ENCODE measurements around the gene PRPF8.

PRPF8 gene

GRCh38 chr17:1625581-1625980 is 59.1 kb downstream of the PRPF8 start:
- peaks cover 38% of the 10 kb centered on the region for H3K27me3 Mint-ChIP-seq (ENCODE audit: low read depth)
- H3K4me3 Mint-ChIP-seq = no peak overlapping the region
- H3K9me3 Mint-ChIP-seq = no peaks in the 10 kb centered on the region
- H3K4me1 Mint-ChIP-seq (ENCODE audit: low read depth) = peaks cover 16% of the 10 kb centered on the region
- no peak for DNase-seq (ENCODE audit: low spot score)
- no peak overlapping the region for H3K27ac Mint-ChIP-seq
- no peaks in the 10 kb centered on the region for H3K36me3 Mint-ChIP-seq (ENCODE audit: low read depth)

GRCh38 chr17:1625053-1625452 is 59.6 kb downstream of the PRPF8 start:
- DNase-seq (ENCODE audit: low spot score) = no peak
- Mint-ChIP-seq H3K9me3 (no peaks in the 10 kb centered on the region), H3K27me3 (ENCODE audit: low read depth) (peaks cover 32% of the 10 kb centered on the region), H3K36me3 (ENCODE audit: low read depth) (no peaks in the 10 kb centered on the region), H3K4me3 (no peak overlapping the region), H3K27ac (no peak overlapping the region), H3K4me1 (ENCODE audit: low read depth) (peaks cover 14% of the 10 kb centered on the region)

- Mint-ChIP-seq H3K36me3 (ENCODE audit: low read depth) (no peaks in the 10 kb centered on the region), H3K4me3 (no peak overlapping the region), H3K27me3 (ENCODE audit: low read depth) (peaks cover 30% of the 10 kb centered on the region), H3K27ac (no peak overlapping the region), H3K9me3 (no peaks in the 10 kb centered on the region), H3K4me1 (ENCODE audit: low read depth) (peaks cover 12% of the 10 kb centered on the region)
- no peak for DNase-seq (ENCODE audit: low spot score)
Observed at GRCh38 chr17:1624650-1625049, 60.0 kb downstream of the PRPF8 start.

- H3K36me3 Mint-ChIP-seq (ENCODE audit: low read depth) = no peaks in the 10 kb centered on the region
- H3K27me3 Mint-ChIP-seq (ENCODE audit: low read depth) = peaks cover 28% of the 10 kb centered on the region
- DNase-seq (ENCODE audit: low spot score) = no peak
- H3K9me3 Mint-ChIP-seq = no peaks in the 10 kb centered on the region
- H3K27ac Mint-ChIP-seq = no peak overlapping the region
- no peak overlapping the region for H3K4me3 Mint-ChIP-seq
- H3K4me1 Mint-ChIP-seq (ENCODE audit: low read depth) = peaks cover 7% of the 10 kb centered on the region
Observed at GRCh38 chr17:1623057-1623630, 61.5 kb downstream of the PRPF8 start.

- Mint-ChIP-seq H3K9me3 (no peaks in the 10 kb centered on the region), H3K27me3 (ENCODE audit: low read depth) (peaks cover 16% of the 10 kb centered on the region), H3K4me1 (ENCODE audit: low read depth) (no peaks in the 10 kb centered on the region), H3K36me3 (ENCODE audit: low read depth) (no peaks in the 10 kb centered on the region), H3K27ac (no peak overlapping the region), H3K4me3 (no peak overlapping the region)
- no peak for DNase-seq (ENCODE audit: low spot score)
Observed at GRCh38 chr17:1621273-1621954, 63.3 kb downstream of the PRPF8 start.

GRCh38 chr17:1620486-1620885 is 64.2 kb downstream of the PRPF8 start:
- DNase-seq (ENCODE audit: low spot score) = no peak
- Mint-ChIP-seq H3K27ac (no peak overlapping the region), H3K36me3 (ENCODE audit: low read depth) (no peaks in the 10 kb centered on the region), H3K4me1 (ENCODE audit: low read depth) (no peaks in the 10 kb centered on the region), H3K9me3 (no peaks in the 10 kb centered on the region), H3K4me3 (no peak overlapping the region), H3K27me3 (ENCODE audit: low read depth) (peaks cover 8% of the 10 kb centered on the region)

- Mint-ChIP-seq H3K4me3 (no peak overlapping the region), H3K9me3 (no peaks in the 10 kb centered on the region), H3K36me3 (ENCODE audit: low read depth) (no peaks in the 10 kb centered on the region), H3K27ac (no peak overlapping the region), H3K4me1 (ENCODE audit: low read depth) (no peaks in the 10 kb centered on the region), H3K27me3 (ENCODE audit: low read depth) (no peaks in the 10 kb centered on the region)
- no peak for DNase-seq (ENCODE audit: low spot score)
Observed at GRCh38 chr17:1617620-1618174, 67.0 kb downstream of the PRPF8 start.

- H3K36me3 Mint-ChIP-seq (ENCODE audit: low read depth) = no peaks in the 10 kb centered on the region
Observed at GRCh38 chr17:1616101-1616500, 68.6 kb downstream of the PRPF8 start.

GRCh38 chr17:1612400-1612799 is 72.3 kb downstream of the PRPF8 start:
- Mint-ChIP-seq H3K27ac (no peak overlapping the region), H3K27me3 (ENCODE audit: low read depth) (no peaks in the 10 kb centered on the region), H3K4me3 (no peak overlapping the region), H3K9me3 (no peaks in the 10 kb centered on the region), H3K36me3 (ENCODE audit: low read depth) (no peaks in the 10 kb centered on the region), H3K4me1 (ENCODE audit: low read depth) (no peaks in the 10 kb centered on the region)
- DNase-seq (ENCODE audit: low spot score) = no peak

More at GRCh38 chr17:1616101-1616500, 68.6 kb downstream of the PRPF8 start:
- Mint-ChIP-seq H3K4me3 (no peak overlapping the region), H3K4me1 (ENCODE audit: low read depth) (no peaks in the 10 kb centered on the region), H3K27ac (no peak overlapping the region), H3K9me3 (no peaks in the 10 kb centered on the region), H3K27me3 (ENCODE audit: low read depth) (no peaks in the 10 kb centered on the region)
- no peak for DNase-seq (ENCODE audit: low spot score)

- Mint-ChIP-seq H3K9me3 (no peaks in the 10 kb centered on the region), H3K27me3 (ENCODE audit: low read depth) (no peaks in the 10 kb centered on the region), H3K27ac (no peak overlapping the region), H3K36me3 (ENCODE audit: low read depth) (no peaks in the 10 kb centered on the region), H3K4me1 (ENCODE audit: low read depth) (no peaks in the 10 kb centered on the region), H3K4me3 (no peak overlapping the region)
- DNase-seq (ENCODE audit: low spot score) = no peak
Observed at GRCh38 chr17:1611715-1612114, 73.0 kb downstream of the PRPF8 start.

- Mint-ChIP-seq H3K4me1 (ENCODE audit: low read depth) (no peaks in the 10 kb centered on the region), H3K27ac (no peak overlapping the region), H3K27me3 (ENCODE audit: low read depth) (no peaks in the 10 kb centered on the region), H3K36me3 (ENCODE audit: low read depth) (no peaks in the 10 kb centered on the region), H3K9me3 (no peaks in the 10 kb centered on the region), H3K4me3 (no peak overlapping the region)
- DNase-seq (ENCODE audit: low spot score) = no peak
Observed at GRCh38 chr17:1608676-1609075, 76.0 kb downstream of the PRPF8 start.

GRCh38 chr17:1607971-1608320 is 76.7 kb downstream of the PRPF8 start:
- Mint-ChIP-seq H3K4me3 (no peak overlapping the region), H3K9me3 (no peaks in the 10 kb centered on the region), H3K36me3 (ENCODE audit: low read depth) (no peaks in the 10 kb centered on the region), H3K27ac (no peak overlapping the region), H3K4me1 (ENCODE audit: low read depth) (no peaks in the 10 kb centered on the region), H3K27me3 (ENCODE audit: low read depth) (no peaks in the 10 kb centered on the region)
- DNase-seq (ENCODE audit: low spot score) = peak; percentile 9

- no peak overlapping the region for H3K4me3 Mint-ChIP-seq
- H3K9me3 Mint-ChIP-seq = no peaks in the 10 kb centered on the region
- no peaks in the 10 kb centered on the region for H3K4me1 Mint-ChIP-seq (ENCODE audit: low read depth)
- peak; percentile 68 for DNase-seq (ENCODE audit: low spot score)
- H3K27me3 Mint-ChIP-seq (ENCODE audit: low read depth) = no peaks in the 10 kb centered on the region
- no peak overlapping the region for H3K27ac Mint-ChIP-seq
- H3K36me3 Mint-ChIP-seq (ENCODE audit: low read depth) = no peaks in the 10 kb centered on the region
Observed at GRCh38 chr17:1606352-1606985, 78.2 kb downstream of the PRPF8 start.

GRCh38 chr17:1605681-1606351 is 78.9 kb downstream of the PRPF8 start:
- no peaks in the 10 kb centered on the region for H3K4me1 Mint-ChIP-seq (ENCODE audit: low read depth)
- H3K27ac Mint-ChIP-seq = no peak overlapping the region
- no peaks in the 10 kb centered on the region for H3K27me3 Mint-ChIP-seq (ENCODE audit: low read depth)
- no peaks in the 10 kb centered on the region for H3K36me3 Mint-ChIP-seq (ENCODE audit: low read depth)
- H3K4me3 Mint-ChIP-seq = no peak overlapping the region
- no peaks in the 10 kb centered on the region for H3K9me3 Mint-ChIP-seq
- DNase-seq (ENCODE audit: low spot score) = no peak

Data from T-helper 2 cell treated with Interferon-gamma antibody and Interleukin-4, amounts not matched to agents 5 μg/mL and 100 μg/mL, for 36 hours (primary cell).